PC-3 (cell line): ENCODE results near the gene KDM2B.

Source experiments
- CTCF ChIP-seq: fragments of 300-600 bp; sonication (generic); conservative IDR thresholded peaks from 2 replicates; pipeline ENCODE4 v1.5.1; 2017; ENCODE audit warnings: antibody characterized with exemption, low read depth, mild to moderate bottlenecking, low read length
- EZH2 ChIP-seq: fragments of 300-600 bp; sonication (generic); IDR thresholded peaks from one replicate; pipeline ENCODE4 v1.6.1; 2017; ENCODE audit warnings: antibody characterized with exemption, mild to moderate bottlenecking, low read length; ENCODE audit not compliant: unreplicated experiment
- EZH2phosphoT487 ChIP-seq: fragments of 300-600 bp; sonication (generic); IDR thresholded peaks from 2 replicates; pipeline ENCODE4 v1.6.1; 2018; ENCODE audit warnings: mild to moderate bottlenecking, antibody characterized with exemption, low read length, borderline replicate concordance

GRCh38 chr12:121423253-121423652 lies 157.6 kb downstream of the KDM2B start:
- no peak for TF ChIP-seq EZH2
- no peak for TF ChIP-seq CTCF
- TF ChIP-seq EZH2phosphoT487, result no peak
